PC-9 (cell line): Measurements from ENCODE around the gene TMEM45A. TPM values are rescaled to one million over a fixed set of nuclear protein-coding genes. Genes with fewer than 3 reads are reported as not detected.

Experiments used
- BruUV-seq: library from RNA; stranded (reverse); fragments of 400-500 nt; replicated peaks from 2 replicates; lab custom pipeline; 2021; lab: Mats Ljungman, UMichigan
- CTCF ChIA-PET: fragments of 300-600 bp; sonication (Branson Sonifier 250); formaldehyde crosslinking; loops from one replicate; lab custom pipeline; 2022; ENCODE audit warnings: antibody characterized with exemption; lab: Charles Lee
- POLR2A ChIA-PET: fragments of 300-600 bp; sonication (Branson Sonifier 250); formaldehyde crosslinking; loops from one replicate; lab custom pipeline; 2022; ENCODE audit warnings: antibody characterized with exemption; ENCODE audit not compliant: unreplicated experiment; lab: Charles Lee
- DNase-seq, 2 experiments: peaks; one replicate each; pipeline versions ENCODE4 v3.0.0 to v3.0.0-alpha.2; 2015 to 2022; ENCODE audit warnings: mixed read lengths in 1 of 2
- H2AFZ ChIP-seq: fragments of 200-600 bp; sonication (generic); 2 replicates; pipeline ENCODE4 v1.8.1; 2017; ENCODE audit warnings: antibody characterized with exemption
- H3F3A ChIP-seq: fragments of 200-600 bp; sonication (generic); 2 replicates; pipeline ENCODE4 v1.8.1; 2017; ENCODE audit warnings: antibody characterized with exemption, mild to moderate bottlenecking, low read depth; ENCODE audit not compliant: insufficient read depth
- H3K27ac ChIP-seq: fragments of 200-600 bp; sonication (generic); 2 replicates; pipeline ENCODE4 v1.6.1; 2016; ENCODE audit warnings: mixed run types
- H3K27me3 ChIP-seq: fragments of 200-600 bp; sonication (generic); 2 replicates; pipeline ENCODE4 v1.6.1; 2016; ENCODE audit warnings: low read depth, mixed run types; ENCODE audit not compliant: insufficient read depth
- H3K36me3 ChIP-seq: fragments of 200-600 bp; sonication (generic); 2 replicates; pipeline ENCODE4 v1.6.1; 2016; ENCODE audit warnings: low read depth, mixed run types
- H3K4me1 ChIP-seq: fragments of 200-600 bp; sonication (generic); replicated peaks from 2 replicates; pipeline ENCODE4 v1.6.1; 2016; ENCODE audit warnings: mixed run types; ENCODE audit not compliant: insufficient read depth
- H3K4me2 ChIP-seq: fragments of 200-600 bp; sonication (generic); 2 replicates; pipeline ENCODE4 v1.6.1; 2017; ENCODE audit warnings: mixed run types
- H3K4me3 ChIP-seq: fragments of 200-600 bp; sonication (generic); 2 replicates; pipeline ENCODE4 v1.6.1; 2016; ENCODE audit warnings: mixed run types
- H3K79me2 ChIP-seq: fragments of 200-600 bp; sonication (generic); 2 replicates; pipeline ENCODE4 v1.6.1; 2017; ENCODE audit warnings: low read depth, mixed run types
- H3K9me2 ChIP-seq: fragments of 200-600 bp; sonication (generic); 2 replicates; pipeline ENCODE4 v1.8.1; 2017; ENCODE audit warnings: mild to moderate bottlenecking; ENCODE audit not compliant: insufficient read depth
- H3K9me3 ChIP-seq: fragments of 200-600 bp; sonication (generic); 2 replicates; pipeline ENCODE4 v1.8.1; 2016; ENCODE audit warnings: low read depth; ENCODE audit not compliant: insufficient read depth
- H4K20me1 ChIP-seq: fragments of 200-600 bp; sonication (generic); 2 replicates; pipeline ENCODE4 v1.8.1; 2017; ENCODE audit not compliant: insufficient read depth
- CTCF ChIP-seq: fragments of 200-600 bp; sonication (generic); conservative IDR thresholded peaks from 2 replicates; pipeline ENCODE4 v1.6.1; 2017; ENCODE audit warnings: mixed run types, antibody characterized with exemption, mild to moderate bottlenecking, moderate library complexity
- EZH2 ChIP-seq: fragments of 200-600 bp; sonication (generic); IDR thresholded peaks from 2 replicates; pipeline ENCODE4 v1.8.0; 2017; ENCODE audit warnings: antibody characterized with exemption, low read depth
- intact Hi-C: fragments of 100-400 bp; cut with micrococcal nuclease; formaldehyde crosslinking; loops from one replicate; pipeline ENCODE4 v1.10.0; 2022; ENCODE audit not compliant: unreplicated experiment
- total RNA-seq: library from RNA; stranded (reverse); gene quantifications from 2 replicates; pipeline ENCODE4 v1.2.3, GENCODE V29; 2021

The TMEM45A gene
- total RNA-seq, 1 experiment from 2014 or later = 31.1 TPM

GRCh38 chr3:100448079-100448478, 44.3 kb upstream of the TMEM45A start:
- Histone ChIP-seq H3K79me2 (no peaks in the 10 kb centered on the region), H3K27me3 (no peaks in the 10 kb centered on the region), H3K27ac (no peak overlapping the region), H3K36me3 (no peaks in the 10 kb centered on the region), H3K4me1 (no peaks in the 10 kb centered on the region), H3K9me2 (no peaks in the 10 kb centered on the region), H4K20me1 (no peaks in the 10 kb centered on the region), H3K9me3 (peaks cover 7% of the 10 kb centered on the region), H3K4me3 (no peak overlapping the region), H3K4me2 (no peak overlapping the region), H2AFZ (no peak overlapping the region), H3F3A (no peaks in the 10 kb centered on the region)
- no peak for DNase-seq
- intact Hi-C loops = no loop called here
- TF ChIP-seq EZH2 (no peak), CTCF (no peak)
- CTCF ChIA-PET = interaction anchor here (0.6 kb wide), 1 partner anchor 1853 kb away, joined by 3 read pairs; no protein-coding TSS in a partner anchor
- POLR2A ChIA-PET = interaction anchor here (0.7 kb wide), 1 partner anchor 31 kb away, joined by 3 read pairs; no protein-coding TSS in a partner anchor
- no TSS peak for BruUV-seq

DNA sequence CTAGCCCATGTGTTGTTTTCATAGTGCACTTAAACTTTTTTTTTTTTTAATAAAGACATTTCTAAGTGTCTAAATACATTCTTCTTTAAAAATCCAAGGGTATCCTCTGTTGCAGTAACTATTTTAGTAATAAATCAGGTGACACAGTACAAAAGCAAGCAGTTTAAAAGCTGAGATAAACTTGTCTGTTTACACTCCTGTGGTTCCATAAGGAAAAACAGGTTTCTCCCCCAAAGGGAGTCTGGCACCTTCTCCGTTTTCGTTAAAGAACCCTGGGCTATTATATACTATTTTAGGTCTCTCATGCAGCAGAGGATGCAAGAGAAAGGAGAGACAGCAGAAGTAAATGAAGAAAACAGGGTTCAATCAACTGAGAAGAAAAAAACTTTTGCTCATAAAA, 43.2 kb upstream of the TMEM45A start:
- Histone ChIP-seq H3K9me2 (no peaks in the 10 kb centered on the region), H3K36me3 (no peaks in the 10 kb centered on the region), H4K20me1 (no peaks in the 10 kb centered on the region), H3F3A (no peaks in the 10 kb centered on the region), H3K4me3 (no peak overlapping the region), H3K4me2 (no peak overlapping the region), H3K27ac (no peak overlapping the region), H3K27me3 (no peaks in the 10 kb centered on the region), H2AFZ (0 out of 2 replicates have a peak overlapping the region, but pooled peaks have one; percentile 17), H3K79me2 (no peaks in the 10 kb centered on the region), H3K4me1 (no peaks in the 10 kb centered on the region), H3K9me3 (peaks cover 3% of the 10 kb centered on the region)
- intact Hi-C loops = no loop called here
- no peak for DNase-seq
- TF ChIP-seq EZH2 (no peak), CTCF (no peak)
- ChIA-PET POLR2A (no interaction called here), CTCF (no interaction called here)
- no TSS peak for BruUV-seq

DNA sequence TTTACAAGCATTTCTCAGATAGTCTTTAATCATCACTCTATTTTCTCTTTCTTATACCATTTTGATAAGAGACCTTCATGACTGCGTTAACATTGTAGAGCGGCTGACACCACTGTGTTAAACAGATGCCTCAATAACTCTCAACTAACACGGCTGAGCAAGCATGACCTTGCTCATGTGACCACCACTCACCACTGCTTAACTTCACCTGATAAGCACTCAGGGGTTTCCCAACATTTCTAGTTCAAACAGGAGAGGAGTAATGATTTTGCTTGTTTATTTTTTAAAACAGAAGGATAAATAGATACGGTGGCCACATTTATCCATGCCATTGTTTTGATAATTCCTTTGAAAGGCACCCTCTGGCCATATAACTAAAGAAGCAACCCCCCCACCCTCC, 37.7 kb upstream of the TMEM45A start:
- no peaks in the 10 kb centered on the region for H3K79me2 ChIP-seq
- no peaks in the 10 kb centered on the region for H3K36me3 ChIP-seq
- no peak for DNase-seq
- H3K4me2 ChIP-seq = no peak overlapping the region
- no peak overlapping the region for H2AFZ ChIP-seq
- POLR2A ChIA-PET = no interaction called here
- H4K20me1 ChIP-seq = no peaks in the 10 kb centered on the region
- intact Hi-C loops = no loop called here
- H3K9me3 ChIP-seq = no peaks in the 10 kb centered on the region
- no peaks in the 10 kb centered on the region for H3K9me2 ChIP-seq
- no peak for TF ChIP-seq CTCF
- no peak for TF ChIP-seq EZH2
- H3K27ac ChIP-seq = no peak overlapping the region
- BruUV-seq = no TSS peak
- no peak overlapping the region for H3K4me3 ChIP-seq
- H3K27me3 ChIP-seq = no peaks in the 10 kb centered on the region
- CTCF ChIA-PET = no interaction called here
- no peaks in the 10 kb centered on the region for H3K4me1 ChIP-seq
- H3F3A ChIP-seq = no peaks in the 10 kb centered on the region
